GM18505 (cell line): ENCODE measurements around the gene NAP1L4.

ENCODE experiments used
- ATAC-seq: cut with Tn5 transposase; IDR thresholded peaks from one replicate; pipeline ENCODE4 v1.9.1; 2021; ENCODE audit not compliant: unreplicated experiment
- POLR2A ChIP-seq: IDR thresholded peaks from 4 replicates; pipeline ENCODE4 v1.6.1; 2011; ENCODE audit warnings: borderline replicate concordance; ENCODE audit not compliant: insufficient read depth, insufficient read length; ENCODE audit errors: extremely low read depth

The NAP1L4 gene

DNA sequence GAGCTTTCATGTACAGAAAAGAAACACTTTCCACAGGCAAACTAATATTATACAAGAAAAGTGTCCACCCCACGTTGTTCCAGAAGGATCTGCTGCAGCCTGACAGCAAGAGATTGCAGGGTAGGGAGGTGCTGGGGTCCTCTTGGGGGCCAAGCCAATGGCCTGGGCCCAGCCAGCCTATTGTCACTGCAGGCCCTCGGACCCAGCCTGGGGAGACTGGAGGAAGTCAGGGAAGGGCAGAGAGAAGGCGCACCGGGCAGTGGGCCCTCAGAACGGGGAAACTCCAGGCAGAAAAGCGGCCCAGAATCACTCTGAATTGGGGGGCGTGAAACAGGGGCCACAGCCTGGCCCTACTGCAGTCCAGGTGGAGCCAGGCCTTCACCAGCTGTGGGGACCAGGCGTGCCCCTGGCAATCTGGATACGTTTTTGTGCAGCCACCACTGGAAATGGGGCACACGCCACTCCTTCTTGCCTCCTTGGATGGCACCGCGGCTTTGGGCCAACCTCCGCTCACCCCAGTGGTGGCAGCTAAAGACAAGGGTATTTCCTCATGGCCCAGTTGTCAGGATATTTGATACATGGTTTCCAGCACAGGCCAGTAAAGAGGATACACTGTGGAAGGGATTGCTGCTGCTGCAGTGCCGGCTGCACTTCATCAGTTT is 3.9 kb upstream of the NAP1L4 start:
- TF ChIP-seq POLR2A, result no peak
- no peak for ATAC-seq

DNA sequence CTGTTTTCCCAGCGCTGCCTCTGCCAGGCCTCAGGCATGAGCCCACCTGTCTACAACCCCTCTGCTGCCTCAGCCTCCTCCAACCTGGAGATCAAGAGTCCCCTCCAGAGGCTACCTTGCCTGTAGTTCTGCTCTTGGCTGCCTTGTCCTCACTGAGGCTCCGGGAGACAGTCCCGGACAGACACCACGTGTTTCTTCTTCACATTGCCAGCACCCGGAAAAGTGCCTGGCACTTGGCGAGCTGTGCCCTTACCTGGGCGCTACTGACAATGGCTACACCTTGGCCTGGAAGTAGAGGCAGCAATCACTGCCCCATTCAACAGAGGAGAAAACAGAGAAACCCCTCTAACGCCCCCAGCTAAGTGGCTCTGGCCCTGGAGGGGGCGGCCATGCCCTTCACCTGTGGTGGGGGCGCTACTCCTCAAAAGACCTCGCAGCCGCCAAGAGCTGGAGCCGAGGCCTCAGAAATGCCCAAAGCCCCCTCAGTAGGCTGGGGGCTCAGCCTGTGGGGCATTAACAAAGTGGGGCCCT is 3.0 kb upstream of the NAP1L4 start:
- TF ChIP-seq POLR2A, result no peak
- no peak for ATAC-seq

- ATAC-seq, result no peak
- TF ChIP-seq POLR2A, result no peak
Observed at GRCh38 chr11:2994336-2994730, 2.2 kb upstream of the NAP1L4 start.

GRCh38 chr11:2992997-2993325 is 832 bp upstream of the NAP1L4 start:
- no peak for ATAC-seq
- TF ChIP-seq POLR2A, result no peak

DNA sequence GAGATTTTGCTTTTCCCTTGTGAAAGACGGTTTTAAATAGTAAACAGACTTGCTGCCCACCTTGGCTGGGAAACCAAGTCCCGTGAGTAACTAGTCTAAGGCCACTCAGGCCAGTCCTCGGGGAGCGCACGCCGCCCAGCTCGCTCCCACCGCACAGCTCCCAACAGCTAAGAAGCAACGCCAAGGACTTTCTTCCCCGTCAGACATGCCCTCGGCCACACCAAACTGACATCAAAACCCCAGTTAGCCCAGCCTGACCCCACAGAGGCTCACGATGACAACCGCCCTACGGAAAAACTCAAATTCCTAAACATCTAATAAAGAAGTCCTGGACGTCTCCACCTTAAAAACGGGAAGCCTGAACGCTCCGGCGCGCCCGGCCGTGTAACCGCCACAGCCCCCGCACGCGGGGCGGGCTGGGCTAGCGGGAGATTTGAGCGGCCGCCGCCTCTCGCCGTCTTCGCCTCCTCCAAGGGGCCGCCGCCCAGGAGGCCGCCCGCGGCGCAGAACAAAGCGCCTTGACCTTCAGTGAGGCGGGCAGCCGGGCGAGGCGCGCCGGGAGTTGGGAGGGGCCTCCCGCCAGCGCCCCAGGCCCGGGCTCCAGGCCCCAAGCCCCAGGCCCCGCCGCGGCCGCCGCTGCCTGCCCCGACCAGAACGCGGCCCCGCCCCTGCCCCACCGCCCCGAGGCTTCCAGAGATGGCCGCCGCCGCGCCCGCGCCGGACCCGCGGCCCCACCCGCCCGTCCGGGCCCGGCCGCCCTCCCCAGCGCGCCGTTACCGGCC is 486 bp downstream of the NAP1L4 start:
- TF ChIP-seq POLR2A, result peak; percentile 14
- peak; percentile 44 for ATAC-seq

DNA sequence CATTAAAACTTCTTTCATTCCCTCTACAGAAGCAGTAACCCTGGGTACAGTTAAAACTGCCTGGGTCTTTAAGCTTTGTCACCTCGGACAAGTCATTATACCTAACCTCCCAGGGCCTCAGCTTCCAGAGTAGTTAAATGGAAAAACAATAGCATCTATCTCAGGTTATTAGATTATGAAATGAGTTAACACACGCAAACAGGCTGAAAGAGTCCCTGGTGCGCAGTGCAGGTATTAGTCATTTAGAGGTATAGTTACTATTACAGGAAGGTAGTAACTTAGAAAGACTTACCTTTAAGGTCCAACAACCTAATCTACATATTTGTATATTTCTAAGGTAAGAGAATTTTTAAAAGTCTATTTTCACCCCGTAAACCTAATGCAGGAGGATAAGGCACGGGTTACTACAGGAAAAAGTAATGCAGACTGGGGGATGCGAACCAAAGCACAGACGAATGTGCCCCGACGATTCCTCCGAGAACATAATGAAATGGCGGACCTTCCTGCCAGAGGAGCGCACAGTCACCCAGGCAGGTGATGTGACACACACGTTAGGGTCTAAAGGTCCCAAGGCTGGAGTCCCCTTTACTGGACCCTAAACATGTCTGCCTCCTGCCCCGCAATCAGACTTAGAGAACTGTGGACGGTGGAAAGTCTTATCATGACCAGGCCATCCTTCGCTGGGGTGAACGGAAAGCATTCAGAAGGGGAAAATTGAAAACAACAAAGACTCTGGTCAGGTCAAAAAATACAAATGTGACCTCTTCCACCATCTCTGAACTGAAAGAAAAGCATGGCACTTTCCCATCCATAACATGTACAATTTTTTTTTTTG is 1.3 kb downstream of the NAP1L4 start:
- ATAC-seq, result no peak
- TF ChIP-seq POLR2A, result no peak

- no peak for ATAC-seq
- TF ChIP-seq POLR2A, result no peak
Observed at GRCh38 chr11:2989551-2989950, 2.6 kb downstream of the NAP1L4 start.

DNA sequence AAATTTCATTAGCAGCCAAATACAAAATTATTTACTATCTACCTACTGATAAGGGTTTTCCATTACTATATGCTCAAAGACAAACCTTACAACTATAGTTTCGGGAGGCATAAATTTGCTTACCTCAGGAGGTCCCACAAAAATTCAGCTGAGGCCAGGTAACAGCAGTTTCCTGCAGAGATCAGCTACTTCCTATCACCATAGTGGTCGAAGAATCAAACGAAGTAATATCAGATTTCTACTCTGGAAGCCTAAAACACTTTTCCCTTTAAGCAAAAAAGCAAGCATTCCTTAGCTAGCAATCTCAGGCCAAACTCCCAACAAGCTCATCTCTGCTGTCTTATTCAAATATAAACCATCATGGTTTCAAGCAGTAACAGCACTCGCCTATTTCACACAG is 3.1 kb downstream of the NAP1L4 start:
- TF ChIP-seq POLR2A, result no peak
- ATAC-seq, result no peak

- no peak for ATAC-seq
- no peak for TF ChIP-seq POLR2A
Observed at GRCh38 chr11:2987881-2988861, 4.0 kb downstream of the NAP1L4 start.

DNA sequence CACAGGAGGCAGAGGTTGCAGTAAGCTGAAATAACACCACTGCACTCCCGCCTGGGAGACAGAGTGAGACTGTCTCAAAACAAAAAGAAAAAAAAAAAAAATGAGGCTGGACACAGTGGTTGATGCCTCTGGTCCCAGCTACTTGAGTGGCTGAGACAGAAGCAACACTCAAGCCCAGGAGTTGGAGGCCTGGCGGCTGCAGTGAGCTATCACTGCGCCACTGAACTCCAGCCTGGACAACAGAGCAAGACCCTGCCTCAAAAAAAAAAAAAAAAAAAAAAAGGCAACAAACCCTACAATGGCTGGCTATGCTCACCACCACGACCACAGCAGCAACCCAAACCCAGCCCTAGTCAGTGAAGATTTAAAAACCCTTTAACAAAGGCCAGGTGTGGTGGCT is 8.2 kb downstream of the NAP1L4 start:
- no peak for TF ChIP-seq POLR2A
- ATAC-seq, result no peak

- ATAC-seq, result no peak
- TF ChIP-seq POLR2A, result no peak
Observed at GRCh38 chr11:2982214-2982613, 9.9 kb downstream of the NAP1L4 start.

- TF ChIP-seq POLR2A, result no peak
- no peak for ATAC-seq
Observed at GRCh38 chr11:2981130-2981529, 11.0 kb downstream of the NAP1L4 start.
